Measurements from ENCODE around the gene DCAF11.

DCAF11 gene

DNA sequence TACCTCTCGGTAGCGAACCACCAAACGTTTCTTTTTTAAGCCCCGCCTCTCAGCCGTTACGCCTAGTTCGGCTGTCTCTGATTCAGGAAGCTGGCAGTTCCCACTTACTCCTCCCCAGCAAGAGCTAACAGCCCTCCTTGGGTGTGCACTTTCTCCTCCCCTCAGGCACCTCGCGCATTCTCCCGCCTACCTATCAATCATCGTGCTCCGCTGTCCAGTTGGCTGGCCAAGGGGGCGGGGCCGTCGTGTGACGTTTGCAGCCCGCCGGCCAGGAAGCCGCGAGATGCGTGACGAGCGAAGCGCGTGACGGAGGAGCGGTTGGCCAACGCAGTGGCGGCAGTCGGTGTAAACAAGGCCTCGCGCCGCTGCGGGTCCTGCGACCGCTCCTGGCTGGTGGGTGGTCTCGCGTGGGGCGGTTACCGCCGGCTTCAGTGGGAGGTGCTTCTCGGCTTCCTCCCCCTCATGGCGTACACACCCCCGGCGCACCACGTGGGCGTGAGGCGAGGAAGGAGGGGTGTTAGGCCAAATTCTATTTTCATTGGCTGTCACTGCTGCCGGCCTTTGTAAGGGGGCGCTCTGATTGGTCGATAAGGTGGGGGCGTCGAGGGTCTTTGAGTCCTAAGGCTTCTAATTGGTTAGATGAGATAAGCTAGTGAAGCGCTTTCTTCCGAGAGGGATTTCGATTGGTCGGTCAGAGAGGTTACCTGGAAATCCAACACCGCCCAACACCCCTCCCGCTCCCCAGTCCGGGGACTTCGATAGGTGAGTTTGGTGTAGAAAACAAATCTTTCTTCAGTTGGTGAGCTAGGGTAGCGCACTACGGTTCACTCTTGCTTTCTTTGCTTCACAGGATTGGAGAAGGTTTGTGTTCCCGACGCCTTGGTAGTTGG, at the start of gene DCAF11, which contains the start of gene NRL:
Gene DCAF11 (plus strand): TSS at position 246 of the 890 bp plus-strand sequence. CDS start 818 bp downstream, outside the sequence.
Gene NRL (minus strand): TSS at position 418 of the 890 bp plus-strand sequence. CDS start 32,101 bp downstream, outside the sequence.
- DNase-seq = peak; percentile 99

GRCh38 chr14:24064856-24065255, 49.7 kb upstream of the DCAF11 start:
- no peak for DNase-seq

GRCh38 chr14:24065408-24065807, 49.2 kb upstream of the DCAF11 start:
- DNase-seq = no peak

GRCh38 chr14:24066496-24067132, 48.0 kb upstream of the DCAF11 start:
- no peak for DNase-seq

DNA sequence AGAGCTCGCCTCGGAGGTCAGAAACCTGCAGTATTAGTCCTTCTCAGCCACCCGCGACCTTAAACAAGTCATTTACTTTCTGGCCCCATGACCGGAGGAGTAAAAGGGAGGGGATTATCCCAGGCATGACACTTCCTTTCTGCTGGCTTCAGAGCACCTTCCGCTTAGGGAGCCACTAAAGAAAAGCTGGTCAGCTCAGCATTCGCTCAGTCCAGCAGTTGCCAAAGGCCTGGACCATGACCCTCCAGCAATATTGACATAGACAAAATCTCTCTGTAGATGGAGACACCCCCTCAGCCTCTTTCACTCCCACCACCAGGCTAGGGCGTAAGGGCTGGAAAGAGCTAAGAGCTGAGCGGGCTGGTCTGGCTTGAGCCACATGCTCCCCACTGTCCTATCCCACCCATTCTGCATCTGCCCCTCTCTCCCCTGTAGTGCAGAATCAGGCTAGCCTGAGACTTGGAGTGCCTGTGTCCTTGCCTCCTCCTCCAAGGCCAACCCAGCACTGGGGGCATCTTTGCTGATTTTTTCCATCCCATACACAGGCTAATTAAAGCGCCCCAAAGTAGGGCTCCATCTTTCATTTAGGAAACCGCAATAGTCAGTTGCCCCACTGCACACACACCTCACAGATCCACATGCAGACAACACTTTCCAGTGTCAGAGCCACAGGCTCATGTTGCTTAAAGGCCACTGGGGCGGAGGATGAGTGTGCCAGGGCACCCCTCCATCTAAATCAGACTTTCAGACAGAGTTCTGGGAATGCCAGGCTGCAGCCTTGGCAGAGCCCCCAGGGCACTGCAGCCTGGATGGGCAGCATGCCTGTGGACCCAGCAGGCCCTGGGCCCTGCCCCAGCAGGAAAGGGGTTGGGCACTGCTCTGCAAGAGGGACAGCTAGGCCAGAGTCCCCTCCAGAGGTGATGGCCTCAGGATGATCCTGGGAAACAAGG, 47.2 kb upstream of the DCAF11 start:
- DNase-seq = no peak

DNA sequence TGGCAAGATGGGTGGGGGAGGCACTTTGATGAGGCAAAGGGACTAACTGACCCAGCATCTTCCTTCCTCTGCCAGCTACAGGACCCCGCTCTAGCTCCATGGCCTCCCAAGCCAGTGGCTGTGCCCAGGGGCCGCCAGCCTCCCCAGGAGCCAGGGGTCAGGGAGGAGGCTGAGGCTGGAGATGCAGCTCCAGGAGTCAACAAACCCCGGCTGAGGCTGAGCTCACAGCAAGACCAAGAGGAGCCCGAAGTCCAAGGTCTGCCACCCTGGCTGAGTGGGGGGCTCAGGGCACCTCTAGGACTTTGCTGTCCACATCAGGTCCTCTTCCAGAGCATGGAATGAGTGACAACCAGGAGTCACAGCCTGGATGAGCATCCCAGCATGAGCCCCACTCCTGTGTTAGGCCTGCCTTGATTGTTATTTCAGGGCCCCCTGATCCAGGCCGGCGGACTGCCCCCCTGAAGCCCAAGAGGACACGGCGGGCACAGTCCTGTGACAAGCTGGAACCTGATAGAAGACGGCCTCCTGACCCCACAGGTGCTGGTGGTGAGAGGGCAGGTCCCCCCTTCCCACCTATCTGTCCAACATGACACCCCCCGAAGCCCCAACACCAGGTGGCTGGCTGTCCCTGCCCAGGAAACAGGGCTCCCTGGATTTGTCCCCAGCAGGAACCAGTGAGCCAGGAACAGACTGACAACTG, 45.7 kb upstream of the DCAF11 start:
- DNase-seq = no peak

DNA sequence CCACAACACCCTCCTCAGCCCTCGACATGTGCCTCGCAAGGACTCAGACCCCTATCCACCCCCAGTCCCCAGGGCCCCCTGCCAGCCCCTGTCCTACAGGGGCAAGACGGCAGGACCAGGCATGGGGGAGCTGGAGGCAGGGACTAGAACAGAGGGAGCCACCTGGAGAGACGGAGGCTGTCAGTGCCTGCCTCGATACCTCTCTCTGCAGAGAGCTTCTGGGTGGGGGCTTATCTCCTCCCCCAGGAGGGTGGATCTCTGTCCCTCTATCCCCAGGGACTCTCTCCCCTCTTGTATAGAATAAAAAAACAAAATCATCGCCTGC, 45.2 kb upstream of the DCAF11 start:
- DNase-seq = no peak

GRCh38 chr14:24070285-24071143, 44.1 kb upstream of the DCAF11 start:
- no peak for DNase-seq

DNA sequence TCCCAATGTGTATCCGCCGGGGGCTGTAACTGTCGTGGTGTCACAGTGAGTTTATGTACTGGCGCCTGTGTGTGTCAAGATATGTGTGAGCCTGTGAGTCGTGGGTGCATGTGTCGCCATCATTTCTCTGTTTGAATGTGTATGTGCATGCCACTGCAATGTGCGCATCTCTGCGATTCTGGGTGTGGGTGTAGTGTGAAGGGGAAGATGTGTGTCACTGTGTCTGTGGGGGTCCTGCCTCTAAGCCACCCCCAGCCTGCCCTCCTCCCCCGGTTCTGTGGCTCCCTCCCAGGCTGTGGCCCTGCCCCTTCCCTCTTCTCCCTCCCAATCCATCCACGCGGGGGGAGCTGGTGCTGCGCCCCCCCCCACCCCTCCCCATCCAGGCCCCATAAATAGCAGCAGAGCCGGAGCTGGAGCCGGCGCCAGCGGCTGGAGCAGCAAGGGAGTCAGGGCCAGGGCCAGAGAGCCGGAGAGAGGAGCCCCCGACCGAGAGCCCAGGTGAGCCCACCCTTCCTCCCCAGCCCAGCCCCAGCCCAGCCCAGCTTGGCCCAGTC, 43.4 kb upstream of the DCAF11 start, which contains the start of gene CPNE6:
Gene CPNE6 (plus strand): TSS at position 419 of the 554 bp plus-strand sequence. CDS start 1,375 bp downstream, outside the sequence.
- DNase-seq = no peak

- no peak for DNase-seq
Measured at GRCh38 chr14:24071836-24072430, 42.6 kb upstream of the DCAF11 start.

DNA sequence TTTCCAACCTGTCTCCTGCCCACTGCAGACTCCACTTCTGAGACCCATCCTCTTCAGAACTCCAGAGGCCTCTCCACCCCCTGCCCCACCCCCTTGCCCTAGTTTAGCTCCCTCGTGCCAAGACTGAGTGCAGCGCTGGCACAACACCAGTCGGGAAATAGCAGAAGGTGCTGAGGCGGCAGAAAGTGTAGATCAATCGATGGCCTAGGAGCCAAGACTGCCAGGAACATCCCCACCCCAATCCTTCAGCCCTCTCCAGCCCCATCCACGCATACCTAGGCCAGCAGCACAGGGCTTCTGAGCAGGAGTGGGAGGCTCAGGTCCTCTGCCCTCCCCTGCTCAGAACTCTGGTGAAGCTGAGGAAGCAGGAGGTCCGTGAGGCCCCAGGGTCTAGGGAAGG, 42.1 kb upstream of the DCAF11 start:
- DNase-seq = no peak

- no peak for DNase-seq
Measured at GRCh38 chr14:24072881-24073877, 41.4 kb upstream of the DCAF11 start.

GRCh38 chr14:24074625-24075484, 39.7 kb upstream of the DCAF11 start:
- no peak for DNase-seq

DNA sequence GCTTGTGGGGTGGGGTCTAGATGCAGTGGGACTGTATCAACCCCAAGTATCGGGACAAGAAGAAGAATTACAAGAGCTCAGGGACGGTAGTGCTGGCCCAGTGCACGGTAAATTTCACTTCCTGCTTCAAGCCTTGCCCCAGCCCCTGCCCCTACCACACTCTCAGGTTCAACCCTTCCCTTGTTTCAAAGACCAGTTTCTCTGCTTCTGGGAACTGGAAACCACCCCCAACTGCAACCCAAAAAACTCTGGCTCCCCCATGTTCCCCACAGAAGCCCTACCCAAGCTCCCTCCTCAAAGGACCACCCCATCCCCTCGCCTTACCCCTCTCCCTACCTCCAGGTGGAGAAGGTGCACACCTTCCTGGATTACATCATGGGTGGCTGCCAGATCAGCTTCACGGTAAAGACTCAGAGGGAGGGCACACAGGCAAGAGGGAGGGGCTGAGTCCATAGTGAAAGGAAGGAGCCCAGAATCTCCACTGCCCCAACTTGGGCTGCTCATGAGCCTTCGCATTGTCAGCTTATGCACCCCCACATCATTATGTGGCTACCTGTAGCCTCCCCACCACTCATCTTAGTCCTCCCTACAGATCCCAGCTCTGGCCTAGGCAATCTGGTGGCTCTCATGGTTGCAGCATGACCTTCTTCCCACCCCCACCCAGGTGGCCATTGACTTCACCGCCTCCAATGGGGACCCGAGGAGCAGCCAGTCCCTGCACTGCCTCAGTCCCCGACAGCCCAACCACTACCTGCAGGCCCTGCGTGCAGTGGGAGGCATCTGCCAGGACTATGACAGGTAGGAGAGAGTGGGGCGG, 38.9 kb upstream of the DCAF11 start:
- no peak for DNase-seq

GRCh38 chr14:24076302-24076601, 38.3 kb upstream of the DCAF11 start:
- DNase-seq = no peak

DNA sequence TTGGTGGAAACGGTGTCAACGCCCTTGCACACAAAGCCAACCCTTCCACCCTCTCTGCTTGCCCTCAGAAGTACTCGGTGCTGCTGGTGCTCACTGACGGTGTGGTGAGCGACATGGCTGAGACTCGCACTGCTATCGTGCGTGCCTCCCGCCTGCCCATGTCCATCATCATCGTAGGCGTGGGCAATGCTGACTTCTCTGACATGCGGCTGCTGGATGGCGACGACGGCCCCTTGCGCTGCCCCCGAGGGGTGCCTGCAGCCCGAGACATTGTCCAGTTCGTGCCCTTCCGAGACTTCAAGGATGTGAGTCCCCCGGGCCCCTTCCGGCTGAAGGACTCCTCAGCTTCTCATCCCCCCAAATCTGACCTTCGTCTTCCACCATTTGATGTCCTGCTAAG, 37.5 kb upstream of the DCAF11 start:
- no peak for DNase-seq

GRCh38 chr14:24078146-24078545, 36.4 kb upstream of the DCAF11 start:
- DNase-seq = peak; percentile 85

All from NCI-H1417 treated with DMSO at 0.1 percent for 48 hours (cell line).